ENCODE results near the gene CDCA3.
"Not testable (repeated sequence)": the region's sequence is repeated elsewhere in the genome, so short reads cannot be mapped to it uniquely, and the experiment has no call there.

DNA sequence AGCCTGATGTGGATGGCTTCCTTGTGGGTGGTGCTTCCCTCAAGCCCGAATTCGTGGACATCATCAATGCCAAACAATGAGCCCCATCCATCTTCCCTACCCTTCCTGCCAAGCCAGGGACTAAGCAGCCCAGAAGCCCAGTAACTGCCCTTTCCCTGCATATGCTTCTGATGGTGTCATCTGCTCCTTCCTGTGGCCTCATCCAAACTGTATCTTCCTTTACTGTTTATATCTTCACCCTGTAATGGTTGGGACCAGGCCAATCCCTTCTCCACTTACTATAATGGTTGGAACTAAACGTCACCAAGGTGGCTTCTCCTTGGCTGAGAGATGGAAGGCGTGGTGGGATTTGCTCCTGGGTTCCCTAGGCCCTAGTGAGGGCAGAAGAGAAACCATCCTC is 19.2 kb upstream of the CDCA3 start:
- TF ChIP-seq POLR2A, CTCF (IDR thresholded peaks at IDR 0.05): not testable (repeated sequence)
